K562 (cell line): Measurements from ENCODE around the gene TMEFF1. TPM values are rescaled to one million over a fixed set of nuclear protein-coding genes. Genes with fewer than 3 reads are reported as not detected.

Source experiments
- CEBPG ChIP-seq, 3 experiments: fragments of 200-800 bp in 1 of 3; sonication (Bioruptor generic) in 1 of 3; sonication (generic) in 1 of 3; formaldehyde crosslinking in 1 of 3; IDR thresholded peaks in 2 of 3; conservative IDR thresholded peaks in 1 of 3; 2 replicates each; pipeline versions ENCODE4 v1.6.1 to v1.8.0; 2016 to 2022; ENCODE audit warnings: missing compliant biosample characterization in 2 of 3, missing genetic modification characterization in 2 of 3, mild to moderate bottlenecking in 1 of 3, missing genetic modification reagents in 1 of 3
- PTBP1 ChIP-seq: fragments of 200-400 bp; formaldehyde crosslinking; IDR thresholded peaks from 2 replicates; pipeline ENCODE4 v1.6.1; 2017; ENCODE audit warnings: low read depth, low read length
- RCOR1 ChIP-seq, 2 experiments: IDR thresholded peaks; 2 replicates each; pipeline ENCODE4 v1.6.1; 2012; ENCODE audit warnings: low read depth in 2 of 2, low read length in 2 of 2, borderline replicate concordance in 1 of 2, improper control_type of control experiment in 1 of 2
- RERE ChIP-seq: sonication (generic); formaldehyde crosslinking; IDR thresholded peaks from 2 replicates; pipeline ENCODE4 v1.8.0; 2023; ENCODE audit warnings: missing genetic modification reagents, mild to moderate bottlenecking, borderline replicate concordance
- REST ChIP-seq, 2 experiments: fragments of 450-650 bp; formaldehyde crosslinking in 1 of 2; IDR thresholded peaks; 2 replicates each; pipeline versions ENCODE4 v1.4.0 to v1.6.1; 2014 to 2020; ENCODE audit warnings: mild to moderate bottlenecking in 2 of 2, borderline replicate concordance in 1 of 2, low read depth in 1 of 2
- TSHZ1 ChIP-seq: fragments of 250-450 bp; sonication (Bioruptor Pico); IDR thresholded peaks from 2 replicates; pipeline ENCODE4 v1.4.0; 2020; ENCODE audit warnings: mild to moderate bottlenecking, moderate library complexity
- polyA plus RNA-seq, 8 experiments: library from polyadenylated mRNA; depleted of rRNA in 4 of 8; stranded (reverse) in 5 of 8; unstranded in 3 of 8; fragments of >200 nt; fragmentation: Nextera tagmentation in 2 of 8; fragmentation: Illumina TruSeq in 1 of 8; extraction: Ambion mirVana in 2 of 8; extraction: Trizol in 1 of 8; gene quantifications; 2 replicates each; pipeline versions ENCODE4 v1.2.1 to v1.2.3, GENCODE V29; 2011 to 2014; ENCODE audit warnings: inconsistent platforms in 1 of 8, missing spikeins in 1 of 8
- total RNA-seq, 7 experiments: library from RNA; depleted of rRNA in 6 of 7; stranded (reverse); fragments of >200 nt in 6 of 7; fragmentation: Illumina TruSeq in 2 of 7; extraction: Trizol in 2 of 7; gene quantifications; 2 replicates each; pipeline versions ENCODE4 v1.2.1 to v1.2.3, GENCODE V29; 2011 to 2021; ENCODE audit warnings: low replicate concordance in 1 of 7

Gene TMEFF1
- total and polyA plus RNA-seq, 9 of the 15 experiments (the other 6 are each of a cell fraction or from before 2014, with no cell fraction given): 0.07 to 1.1 (median 0.28) TPM; not detected in 2

GRCh38 chr9:100515578-100516494, 42.9 kb downstream of the TMEFF1 start (continued):
- peak in 1 of 2 experiments; percentile 50; a peak in 1 of 4 replicates for TF ChIP-seq RCOR1 (IDR thresholded peaks at IDR 0.05; ENCODE audit: borderline replicate concordance in 1 of 2, low read depth in 2 of 2, low read length in 2 of 2)
- TF ChIP-seq REST (IDR thresholded peaks at IDR 0.05; ENCODE audit: borderline replicate concordance): no peak
- no peak for TF ChIP-seq REST (CRISPR knock-in tag; IDR thresholded peaks at IDR 0.05; ENCODE audit: low read depth)
- TF ChIP-seq RERE: no peak
- TF ChIP-seq TSHZ1 (CRISPR knock-in tag): no peak
- TF ChIP-seq CEBPG (CRISPR knock-in tag; IDR thresholded peaks at IDR 0.05): no peak
- TF ChIP-seq CEBPG (tag; conservative IDR thresholded peaks at IDR 0.05 in 1 of 2, IDR thresholded peaks at IDR 0.05 in 1 of 2): peak in 1 of 2 experiments; percentile 59; a peak in 1 of 4 replicates
- TF ChIP-seq PTBP1: no peak
